GM18526 (cell line): Measurements from ENCODE around the gene IRF2.

Source experiments
- POLR2A ChIP-seq: IDR thresholded peaks from 3 replicates; pipeline ENCODE4 v1.6.1; 2011; ENCODE audit not compliant: insufficient read length; ENCODE audit errors: extremely low read depth

IRF2 gene

DNA sequence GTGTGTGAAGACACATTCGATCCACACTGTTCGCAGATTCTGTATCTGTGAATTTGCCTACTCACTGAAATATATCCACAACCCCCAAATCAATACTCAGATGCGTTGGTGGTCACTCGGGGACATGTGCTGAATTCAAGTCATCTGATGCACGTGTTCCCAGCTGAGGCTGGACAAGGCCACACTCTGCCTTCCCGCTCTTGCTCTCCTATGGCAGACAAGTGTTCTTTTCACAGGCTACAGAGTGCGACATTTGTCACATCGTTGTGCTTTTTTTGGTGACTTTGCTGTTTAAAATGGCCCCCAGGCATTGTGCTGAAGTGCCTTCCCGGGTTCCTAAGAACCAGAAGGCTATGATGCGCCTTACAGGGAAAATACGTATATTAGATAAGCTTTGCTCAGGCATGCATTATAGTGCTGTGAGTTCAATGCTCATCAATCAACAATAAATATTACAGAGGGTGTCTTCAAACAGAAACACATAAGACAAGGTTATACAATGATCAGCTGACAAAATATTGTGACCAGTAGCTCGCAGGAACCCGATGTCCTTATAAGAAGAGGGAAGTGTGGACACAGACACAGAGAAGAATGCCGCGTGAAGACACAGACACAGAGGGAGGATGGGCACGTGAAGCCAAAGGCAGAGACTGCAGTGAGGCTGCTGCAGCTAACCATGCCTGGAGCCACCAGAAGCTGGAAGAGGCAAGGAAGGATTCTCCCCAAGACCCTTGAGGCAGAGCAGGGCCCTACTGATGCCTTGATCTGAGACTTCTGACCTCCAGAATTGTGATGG lies 42.0 kb downstream of the IRF2 start:
- TF ChIP-seq POLR2A: no peak

DNA sequence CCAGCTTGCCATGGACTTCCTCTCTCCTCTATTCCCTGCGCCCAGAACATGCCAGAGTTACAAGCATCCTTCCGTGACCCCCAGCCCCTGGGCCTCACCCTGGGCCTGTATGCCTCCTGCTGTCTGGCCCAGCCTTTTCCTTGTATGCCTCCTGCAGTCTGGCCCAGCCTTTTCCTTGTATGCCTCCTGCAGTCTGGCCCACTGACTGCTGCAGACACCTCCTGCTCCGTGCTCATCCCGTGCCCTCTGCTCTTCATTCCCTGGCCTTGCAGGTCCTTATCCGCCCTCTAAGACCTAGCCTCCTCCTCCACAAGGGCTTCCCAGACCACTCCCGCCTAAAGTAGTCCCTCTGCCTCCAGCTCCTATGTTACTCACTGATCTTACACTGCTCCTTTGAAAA lies 44.2 kb downstream of the IRF2 start:
- no peak for TF ChIP-seq POLR2A

DNA sequence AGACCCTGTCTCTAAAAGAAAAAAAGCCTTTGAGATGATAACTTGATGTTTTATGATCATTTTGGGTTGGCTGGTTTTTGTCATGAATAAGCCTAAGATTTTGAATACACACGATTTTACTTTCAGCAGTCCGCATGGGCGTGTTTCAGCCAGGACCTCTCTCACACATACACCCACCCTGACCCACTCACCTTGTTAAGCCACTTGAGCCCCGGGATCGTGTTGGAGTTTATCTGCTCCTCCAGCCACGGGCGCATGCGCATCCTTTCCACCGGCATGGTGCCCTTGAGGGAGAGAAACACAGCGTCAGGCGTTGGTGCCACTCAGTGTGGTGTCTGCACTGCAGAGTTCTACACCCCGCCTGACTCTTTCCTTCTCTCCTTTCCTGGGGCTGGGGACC lies 45.6 kb downstream of the IRF2 start:
- TF ChIP-seq POLR2A: no peak

DNA sequence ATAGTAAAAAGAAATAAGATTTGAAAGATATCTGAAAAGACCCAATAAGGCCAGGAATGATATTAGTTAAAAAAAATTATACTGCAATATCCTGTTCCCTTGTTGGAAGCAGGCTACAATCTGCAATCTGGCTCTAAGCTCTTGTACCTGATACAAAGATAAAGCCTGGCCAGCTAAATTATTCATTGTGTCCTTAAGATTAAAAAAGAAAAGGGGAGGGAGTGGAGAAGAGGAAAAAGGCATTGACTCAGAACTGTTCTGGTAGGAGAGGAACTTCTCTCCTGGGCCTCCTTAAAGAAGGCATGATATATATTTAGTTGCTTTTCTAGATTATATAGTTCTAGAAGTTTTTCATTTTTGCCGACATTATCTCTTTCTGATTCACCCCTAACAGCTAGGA lies 46.7 kb downstream of the IRF2 start:
- TF ChIP-seq POLR2A: no peak

DNA sequence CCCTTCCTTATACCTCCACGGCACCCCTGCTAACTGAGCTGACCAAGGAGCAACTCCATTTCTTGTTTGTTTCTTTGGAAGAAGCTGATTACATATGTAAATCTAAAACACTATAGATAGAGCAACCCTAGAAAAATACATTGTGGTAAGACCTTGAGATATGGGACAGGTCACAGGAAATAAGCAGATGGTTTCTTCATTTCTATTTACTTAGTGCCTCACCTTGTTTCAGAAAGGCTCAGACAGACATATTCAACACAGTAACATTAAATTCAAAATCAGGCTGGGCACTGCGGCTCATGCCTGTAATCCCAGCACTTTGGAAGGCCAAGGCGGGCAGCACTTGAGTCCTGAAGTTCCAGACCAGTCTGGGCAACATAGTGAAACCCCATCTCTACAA lies 47.3 kb downstream of the IRF2 start:
- TF ChIP-seq POLR2A: no peak

DNA sequence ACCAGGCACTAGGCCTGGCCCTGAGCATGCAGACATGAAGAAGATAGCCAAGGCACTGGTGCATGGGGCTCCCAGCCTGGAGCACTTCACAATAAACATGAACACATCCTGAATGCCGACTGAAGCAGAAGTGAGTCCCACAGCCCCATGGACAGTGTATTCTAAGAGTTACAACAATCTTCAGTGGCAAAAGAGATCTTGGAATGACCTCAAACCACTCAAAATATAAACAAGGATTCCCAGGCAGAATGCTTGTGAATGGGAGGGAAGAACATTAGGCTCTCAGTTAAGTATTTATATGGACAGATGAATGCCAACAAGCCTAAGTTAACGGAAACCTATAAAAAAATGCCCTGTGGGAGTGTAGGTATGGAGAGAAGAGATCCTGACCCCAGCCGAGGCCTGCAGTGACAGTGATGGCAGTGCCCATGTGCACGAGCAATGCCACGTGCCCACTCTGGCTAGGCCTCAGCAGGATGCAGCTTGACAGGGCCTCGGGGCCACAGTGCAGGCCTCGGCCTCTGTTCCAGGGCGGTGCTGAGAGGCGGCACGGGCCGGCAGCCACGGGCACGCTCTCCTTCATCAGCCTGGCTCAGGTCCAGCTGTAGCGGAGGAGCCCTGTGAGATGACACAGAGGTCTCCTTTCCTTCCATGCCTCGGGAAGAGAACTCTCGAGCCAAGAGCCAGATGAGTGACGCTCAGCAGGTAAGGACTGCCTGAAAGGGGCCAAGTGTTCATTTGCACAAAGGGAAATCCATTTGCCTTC lies 49.2 kb downstream of the IRF2 start:
- TF ChIP-seq POLR2A: no peak

DNA sequence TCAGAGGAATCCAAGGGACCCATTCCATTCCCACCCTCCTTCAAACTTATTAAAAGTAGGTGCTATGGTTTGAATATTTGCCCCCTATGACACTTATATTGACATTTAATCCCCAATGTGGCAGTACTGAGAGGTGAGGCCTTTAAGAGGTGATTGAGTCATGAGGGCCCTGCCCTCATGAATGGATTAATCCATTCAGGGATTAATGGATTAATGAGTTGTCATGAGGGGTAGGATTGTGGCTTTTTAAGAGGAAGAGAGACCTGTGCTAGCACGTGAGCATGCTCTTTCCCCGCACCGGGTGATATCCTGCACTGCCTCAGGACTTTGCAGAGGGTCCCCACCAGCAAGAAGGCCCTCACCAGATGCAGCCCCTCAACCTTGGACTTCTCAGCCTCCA lies 50.1 kb downstream of the IRF2 start:
- TF ChIP-seq POLR2A: no peak

DNA sequence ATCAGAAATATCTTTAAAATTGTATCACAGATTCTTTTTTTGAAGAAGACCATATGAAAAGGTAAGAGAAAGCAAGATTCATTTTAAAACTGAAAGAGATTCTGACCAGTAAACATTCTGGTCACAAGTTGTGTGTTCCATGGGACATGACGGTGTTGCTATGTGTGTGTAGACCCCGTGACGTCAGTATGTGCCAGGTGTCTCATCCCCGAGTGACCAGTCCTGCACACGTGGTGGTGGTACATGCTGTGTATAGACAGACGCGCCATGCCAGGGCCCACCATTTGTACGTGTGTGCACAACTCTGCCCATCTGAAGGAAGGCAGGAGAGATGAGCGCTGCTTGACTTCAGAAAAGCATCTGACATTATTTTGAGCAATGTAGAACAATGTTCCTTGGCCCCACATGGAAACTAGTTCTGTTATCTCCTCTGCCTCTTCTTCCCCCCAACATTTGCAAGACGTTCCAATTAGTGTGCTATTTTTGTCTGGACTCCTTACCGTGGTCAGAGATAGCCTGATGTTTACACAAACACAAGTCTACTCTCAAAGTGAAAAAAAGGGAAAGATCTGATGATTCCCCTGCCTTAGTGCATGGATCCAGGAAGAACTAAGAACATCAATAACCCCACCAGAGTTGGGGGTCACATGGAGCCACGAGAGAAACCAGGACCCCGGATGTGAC lies 51.2 kb downstream of the IRF2 start:
- no peak for TF ChIP-seq POLR2A

DNA sequence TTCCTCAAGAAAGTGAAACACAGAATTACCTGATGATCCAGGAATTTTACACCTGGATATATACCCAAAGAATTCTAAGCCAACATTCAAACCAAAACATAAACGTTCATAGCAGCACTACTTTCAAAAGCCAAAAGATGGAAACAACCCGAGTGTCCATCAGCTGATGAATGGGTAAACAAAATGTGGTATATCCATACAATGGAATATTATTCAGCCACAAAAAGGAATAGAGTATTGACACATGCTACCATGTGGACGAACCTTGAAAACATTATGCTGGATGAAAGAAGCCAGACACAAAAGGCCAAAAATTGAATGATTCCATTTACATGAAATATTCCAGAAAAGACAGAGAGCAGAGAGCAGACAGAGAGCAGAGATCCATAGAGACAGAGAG lies 52.0 kb downstream of the IRF2 start:
- TF ChIP-seq POLR2A: no peak

DNA sequence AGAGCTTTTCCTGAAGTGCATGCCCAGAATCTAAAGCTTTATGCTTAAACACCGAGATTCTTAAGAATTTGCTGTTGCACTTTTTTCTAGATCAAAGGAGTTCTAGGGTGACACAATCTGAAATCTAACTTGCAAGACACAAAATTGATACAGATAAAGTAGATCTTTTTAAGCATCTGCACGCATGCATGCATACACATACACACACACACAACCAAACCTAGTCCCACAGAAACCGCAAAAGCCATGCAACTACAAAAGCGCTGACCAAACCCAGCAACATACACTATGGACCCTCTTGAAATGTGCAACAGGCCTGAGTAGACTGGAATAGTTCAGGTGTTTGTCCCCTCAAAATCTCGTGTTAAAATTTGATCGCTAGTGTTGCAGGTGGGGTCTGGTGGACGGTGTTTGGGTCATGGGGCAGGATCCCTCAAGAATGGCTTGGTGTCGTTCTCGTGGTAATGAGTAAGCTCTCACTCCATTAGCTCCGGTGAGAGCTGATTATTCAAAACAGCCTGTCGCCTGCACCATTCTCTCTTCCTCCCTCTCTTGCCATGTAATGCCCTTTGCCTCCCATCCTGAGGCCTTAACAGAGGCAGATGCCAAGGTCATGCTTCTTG lies 52.7 kb downstream of the IRF2 start:
- no peak for TF ChIP-seq POLR2A

DNA sequence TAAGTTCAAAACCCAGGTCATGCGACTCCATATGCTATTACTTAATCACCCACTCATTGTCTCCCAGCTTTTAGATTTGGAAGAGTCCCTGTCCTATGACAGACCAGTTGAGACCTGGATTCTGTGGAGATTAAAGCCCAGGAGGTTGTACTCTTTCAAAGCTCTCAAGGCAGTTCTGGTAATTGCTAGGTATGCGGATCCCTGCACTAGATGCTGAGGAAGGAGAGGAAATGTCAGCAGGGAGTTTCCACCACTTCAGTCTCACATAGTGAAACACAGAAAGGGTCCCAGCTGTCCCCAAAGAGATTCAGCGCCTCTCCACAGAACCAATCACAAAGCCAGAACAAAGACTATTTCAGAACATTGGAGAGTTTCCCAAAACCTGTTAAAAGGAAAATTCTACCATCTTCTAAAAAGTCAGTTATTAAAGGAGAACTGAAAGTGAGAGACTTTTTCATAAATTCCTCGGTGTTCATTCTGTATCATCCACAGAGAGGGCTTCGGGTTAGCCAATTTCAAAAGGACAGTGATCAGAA lies 53.4 kb downstream of the IRF2 start:
- TF ChIP-seq POLR2A: no peak

DNA sequence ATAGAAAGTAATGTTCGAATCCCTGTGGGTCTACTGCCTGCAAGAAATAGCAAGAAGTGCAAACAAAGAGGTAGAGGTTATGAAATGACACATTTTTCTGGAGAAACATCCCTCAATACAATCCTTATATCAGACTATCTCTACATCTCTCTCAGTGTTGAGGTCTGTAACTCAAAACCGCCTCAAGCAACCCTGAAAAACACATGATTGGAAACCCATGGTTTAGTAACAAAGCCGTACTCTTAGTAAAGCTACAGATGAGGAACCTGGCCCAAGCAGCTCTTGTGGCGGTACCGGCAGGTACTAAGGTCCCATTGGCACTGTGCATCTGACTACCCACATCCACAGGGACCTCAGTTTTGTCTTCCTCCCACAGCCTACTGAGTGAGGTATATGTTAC lies 53.9 kb downstream of the IRF2 start:
- TF ChIP-seq POLR2A: no peak

DNA sequence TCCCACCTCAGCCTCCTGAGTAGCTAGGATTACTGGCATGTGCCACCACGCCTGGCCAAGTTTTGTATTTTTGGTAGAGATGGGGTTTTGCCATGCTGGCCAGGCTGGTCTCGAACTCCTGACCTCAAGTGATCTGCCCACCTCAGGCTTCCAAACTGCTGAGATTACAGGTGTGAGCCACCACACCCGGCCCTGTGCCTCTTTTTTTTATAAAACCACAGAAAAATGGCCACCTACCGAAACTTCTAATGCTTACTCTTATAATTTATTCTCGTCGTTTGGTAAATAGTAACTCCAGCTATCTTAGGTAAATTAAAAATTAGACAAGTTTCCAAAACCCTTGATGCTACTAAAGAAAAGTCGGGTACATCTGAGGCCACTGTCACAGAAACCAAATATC lies 54.4 kb downstream of the IRF2 start:
- no peak for TF ChIP-seq POLR2A

DNA sequence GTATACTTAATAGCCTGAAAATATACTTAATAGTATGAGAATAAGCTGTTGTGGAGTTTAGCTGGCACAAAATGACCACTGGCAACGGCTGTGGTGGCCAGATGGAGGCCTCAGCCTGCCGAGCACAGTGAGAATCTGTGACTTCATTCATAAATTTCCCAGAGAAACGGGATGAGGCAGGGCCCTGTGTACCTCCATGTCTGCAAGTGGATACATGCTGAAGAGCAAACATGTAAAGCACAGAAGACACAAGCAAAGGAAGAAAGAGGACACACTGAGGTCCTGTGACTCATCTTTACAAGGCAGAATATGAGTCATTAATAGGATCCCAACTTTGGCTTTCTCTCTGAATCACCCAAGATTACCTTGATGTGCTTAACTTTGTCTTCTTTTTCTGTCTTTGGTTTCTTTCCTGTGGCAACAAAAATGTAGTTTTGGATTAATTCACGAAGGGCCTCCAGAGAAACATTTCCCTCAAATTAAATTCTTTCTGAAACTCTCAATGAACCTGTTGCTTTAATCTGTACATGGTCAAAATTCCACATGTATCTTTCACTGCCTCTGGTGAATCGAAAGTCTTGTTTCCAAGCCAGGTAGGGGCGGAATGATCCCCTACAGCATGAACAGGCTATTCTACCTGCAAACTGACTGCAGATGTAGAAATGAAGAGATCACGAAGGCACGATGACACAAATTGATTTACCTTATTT lies 56.4 kb downstream of the IRF2 start:
- no peak for TF ChIP-seq POLR2A
